NCI-H1105 (cell line): ENCODE measurements around the gene KCNQ1.

Experiments
- DNase-seq: peaks from one replicate; lab custom pipeline; 2025; lab: John Stamatoyannopoulos, UW

The KCNQ1 gene

DNA sequence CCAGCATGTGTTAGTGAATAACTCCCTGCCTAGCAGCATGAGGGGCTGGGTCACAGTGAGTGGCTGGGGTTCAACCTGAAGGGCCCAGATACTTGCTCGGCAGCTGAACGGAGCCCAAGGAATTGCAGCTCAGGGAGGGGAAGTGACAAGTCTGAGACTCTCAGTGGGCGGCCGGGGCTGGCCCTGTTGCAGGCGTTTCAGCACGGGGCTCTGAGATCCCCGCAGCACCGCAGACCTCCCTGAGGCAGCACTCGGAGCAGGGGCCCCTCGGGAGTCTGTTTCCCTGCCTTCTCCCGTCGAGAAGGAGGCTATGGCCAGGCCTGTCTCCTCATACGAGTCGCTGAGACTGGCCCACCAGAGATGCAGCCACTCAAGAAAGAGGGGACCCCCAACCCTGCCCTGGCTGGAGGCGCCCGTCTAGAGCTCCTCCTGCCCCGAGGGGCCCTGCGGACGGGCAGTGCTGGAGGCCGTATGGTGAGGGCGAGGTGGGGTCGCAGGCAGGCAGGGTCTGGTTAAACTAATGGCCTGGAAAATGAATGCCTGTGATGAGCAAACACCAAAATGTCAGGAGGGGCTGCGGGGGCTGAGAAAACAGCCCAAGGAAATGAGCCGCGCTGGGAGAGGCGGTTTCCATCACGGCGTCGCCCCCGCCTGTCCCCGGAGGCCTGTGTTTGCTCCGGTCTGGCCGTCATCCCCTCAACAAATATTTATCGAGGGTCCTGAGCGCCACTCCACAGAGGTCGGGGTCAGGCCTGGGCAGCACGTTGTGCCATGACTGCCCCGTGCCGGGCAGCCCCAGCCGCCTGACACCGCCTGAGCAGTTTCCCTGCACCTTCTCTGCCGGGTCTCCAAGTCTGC lies 35.0 kb upstream of the KCNQ1 start:
- no peak for DNase-seq

DNA sequence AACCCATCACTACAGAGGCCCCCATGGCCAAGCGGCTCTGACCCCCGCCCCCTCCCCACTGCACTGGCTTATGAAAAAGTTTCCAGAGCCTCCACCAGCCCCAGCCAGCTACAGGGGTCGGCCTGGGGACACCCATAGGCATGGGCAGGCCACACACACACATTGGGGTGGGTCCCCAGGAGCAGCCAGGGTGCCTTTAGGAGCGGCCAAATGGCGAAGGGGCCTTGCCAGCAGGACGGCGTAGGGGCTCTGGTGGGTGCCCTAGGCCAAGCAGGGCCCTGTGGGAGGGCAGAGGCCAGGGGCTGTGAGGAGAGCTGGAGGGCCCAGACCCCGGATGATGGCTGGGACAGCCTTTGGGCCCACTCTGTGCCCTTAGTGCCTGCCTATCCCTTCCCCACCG lies 34.2 kb upstream of the KCNQ1 start:
- no peak for DNase-seq

GRCh38 chr11:2411446-2412305 lies 33.1 kb upstream of the KCNQ1 start:
- no peak for DNase-seq

- DNase-seq, result no peak
Observed at GRCh38 chr11:2412323-2412722, 32.5 kb upstream of the KCNQ1 start.

- peak; percentile 51 for DNase-seq
Observed at GRCh38 chr11:2413742-2414579, 30.8 kb upstream of the KCNQ1 start.

DNA sequence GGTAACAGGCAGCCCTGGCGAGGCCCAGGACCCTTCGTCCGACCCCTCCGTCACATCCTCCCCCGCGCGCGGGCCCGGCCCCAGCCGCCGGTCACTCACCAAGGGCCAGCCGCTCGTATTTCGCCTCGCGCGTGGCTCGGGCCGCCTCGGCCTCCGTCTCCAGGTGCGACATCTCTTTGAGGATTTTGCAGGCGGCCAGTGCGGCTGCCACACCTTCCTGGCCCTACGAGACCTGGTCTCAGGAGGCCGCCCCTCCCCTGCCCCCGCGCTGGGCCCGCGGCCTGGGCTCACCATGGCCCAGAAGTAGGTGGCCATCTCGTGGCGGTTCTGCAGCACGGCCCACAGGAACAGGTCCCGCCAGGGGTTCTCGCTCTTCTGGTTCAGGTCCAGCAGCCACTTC lies 30.2 kb upstream of the KCNQ1 start:
- DNase-seq, result no peak

- DNase-seq, result no peak
Observed at GRCh38 chr11:2415171-2415570, 29.6 kb upstream of the KCNQ1 start.

DNA sequence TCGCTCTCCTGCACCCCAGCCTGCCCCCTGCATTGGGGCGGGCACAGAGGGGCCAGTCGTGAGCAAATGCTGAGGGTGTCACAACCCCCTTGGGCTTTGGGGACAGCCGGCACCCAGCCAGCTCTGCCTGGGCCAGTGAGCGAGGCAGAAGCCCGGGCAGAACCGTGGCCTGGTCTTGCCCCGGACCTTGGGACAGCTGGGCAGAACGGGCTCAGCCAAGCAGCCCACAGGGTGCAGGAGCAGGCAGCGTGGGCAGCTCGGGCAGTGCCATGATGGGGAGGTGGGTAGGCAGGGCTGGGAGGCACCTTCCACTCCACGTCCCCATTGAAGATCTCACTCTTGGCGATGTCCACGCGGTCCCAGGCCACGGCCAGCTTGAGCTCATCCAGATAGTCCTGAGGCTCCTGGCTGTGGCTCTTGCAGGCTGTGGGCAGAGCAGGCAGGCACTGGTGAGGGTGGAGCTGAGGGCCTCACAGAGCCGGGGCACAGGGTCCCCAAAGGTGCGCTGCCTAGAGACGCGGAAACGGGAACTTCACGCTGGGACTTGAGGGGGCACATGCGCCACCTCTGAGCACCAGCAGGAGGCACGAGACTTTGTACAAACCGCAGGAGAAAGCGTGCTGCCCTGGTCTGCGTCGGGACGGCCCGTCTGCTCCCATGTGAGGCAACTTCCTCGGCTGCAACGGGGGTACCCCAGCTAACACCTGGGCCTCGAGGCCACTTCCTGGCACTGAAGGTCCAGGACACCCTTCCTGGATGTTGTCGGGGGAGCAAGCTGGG lies 29.0 kb upstream of the KCNQ1 start:
- DNase-seq, result no peak

GRCh38 chr11:2416765-2417164 lies 28.0 kb upstream of the KCNQ1 start:
- no peak for DNase-seq

- DNase-seq, result no peak
Observed at GRCh38 chr11:2417856-2418692, 26.7 kb upstream of the KCNQ1 start.

GRCh38 chr11:2418693-2419360 lies 26.0 kb upstream of the KCNQ1 start:
- no peak for DNase-seq

GRCh38 chr11:2419638-2420501 lies 24.9 kb upstream of the KCNQ1 start:
- DNase-seq, result no peak

- DNase-seq, result peak; percentile 78
Observed at GRCh38 chr11:2420502-2421225, 24.1 kb upstream of the KCNQ1 start.

- DNase-seq, result no peak
Observed at GRCh38 chr11:2421226-2421994, 23.4 kb upstream of the KCNQ1 start.

GRCh38 chr11:2421996-2422395 lies 22.8 kb upstream of the KCNQ1 start:
- DNase-seq, result no peak

DNA sequence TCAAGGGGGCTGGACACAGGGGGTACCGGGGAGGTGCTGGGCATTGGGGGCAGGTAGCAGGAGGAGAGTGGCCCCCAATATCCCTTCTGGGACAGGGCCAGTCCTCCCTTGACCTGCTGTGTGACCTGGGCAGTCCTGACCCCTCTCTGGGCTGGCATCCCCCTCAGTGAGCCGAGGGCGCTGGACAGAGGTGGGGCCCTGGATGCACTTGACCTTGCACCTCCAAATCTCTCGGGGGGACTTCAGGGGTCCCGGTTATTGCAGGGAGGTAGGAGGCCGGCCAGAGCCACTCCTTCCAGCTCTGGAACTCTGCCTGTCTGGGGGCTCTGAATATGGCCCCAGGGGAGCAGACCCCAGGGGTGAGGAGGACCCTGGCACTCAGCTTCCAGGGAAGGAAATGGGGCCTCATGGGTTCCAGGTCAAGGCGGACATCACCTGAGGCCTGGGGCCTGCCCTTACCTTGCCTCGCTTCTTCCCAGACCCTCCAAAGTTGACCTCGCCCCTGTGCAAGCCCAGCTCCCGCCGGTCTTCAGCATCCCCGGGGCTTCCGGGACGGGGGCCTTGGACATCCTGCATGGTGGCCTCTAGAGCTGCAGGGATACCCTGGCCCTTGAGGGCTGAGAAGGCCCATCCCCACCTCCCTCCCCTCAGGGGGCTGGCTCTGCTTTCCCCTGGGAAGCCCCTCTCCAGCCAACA lies 22.2 kb upstream of the KCNQ1 start:
- no peak for DNase-seq
